HG03196 (cell line): ENCODE data around the gene SORL1.
"Not testable (repeated sequence)": the region's sequence is repeated elsewhere in the genome, so short reads cannot be mapped to it uniquely, and the experiment has no call there.

Experiments
- ATAC-seq: cut with Tn5 transposase; IDR thresholded peaks from one replicate; pipeline ENCODE4 v1.9.1; 2021; ENCODE audit not compliant: unreplicated experiment

The SORL1 gene

DNA sequence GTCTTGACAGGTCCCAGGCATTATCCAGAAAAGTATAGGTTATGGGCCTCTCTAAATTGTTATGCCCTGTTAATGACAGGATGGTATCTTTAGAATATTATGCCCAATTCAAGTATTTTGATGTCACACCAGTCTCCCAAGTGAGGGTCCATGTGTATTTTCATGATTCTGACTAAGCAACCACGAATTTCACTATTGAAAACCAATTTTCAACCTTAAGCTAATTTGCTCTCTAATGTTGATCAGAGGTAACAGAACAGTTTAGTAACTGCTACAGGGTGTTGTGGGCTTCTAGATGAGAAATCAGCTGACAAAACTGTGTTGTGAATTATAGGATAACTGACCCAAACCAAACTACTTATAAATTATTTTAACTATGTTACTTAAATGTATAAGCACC, 48.6 kb downstream of the SORL1 start:
- no peak for ATAC-seq

DNA sequence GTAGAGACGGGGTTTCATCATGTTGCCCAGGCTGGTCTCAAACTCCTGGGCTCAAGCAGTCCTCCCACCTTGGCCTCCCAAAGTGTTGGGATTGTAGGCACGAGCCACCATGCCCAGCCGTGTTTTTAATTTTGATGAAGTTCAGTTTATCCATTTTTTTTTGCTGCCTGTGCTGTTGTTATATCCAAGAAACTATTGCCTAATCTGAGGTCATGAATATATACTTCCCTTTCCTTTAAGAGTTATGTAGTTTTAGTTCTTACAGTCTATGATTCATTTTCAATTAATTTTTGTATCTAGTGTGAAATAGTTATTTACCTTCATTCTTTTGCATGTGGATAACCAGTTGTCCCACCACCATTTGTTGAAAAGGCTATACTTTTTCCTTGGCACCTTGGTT, 50.9 kb downstream of the SORL1 start:
- ATAC-seq, result no peak

GRCh38 chr11:121506237-121506636, 54.1 kb downstream of the SORL1 start:
- ATAC-seq, result not testable (repeated sequence)

GRCh38 chr11:121508449-121508848, 56.3 kb downstream of the SORL1 start:
- ATAC-seq, result no peak

GRCh38 chr11:121510438-121510837, 58.3 kb downstream of the SORL1 start:
- ATAC-seq, result no peak

DNA sequence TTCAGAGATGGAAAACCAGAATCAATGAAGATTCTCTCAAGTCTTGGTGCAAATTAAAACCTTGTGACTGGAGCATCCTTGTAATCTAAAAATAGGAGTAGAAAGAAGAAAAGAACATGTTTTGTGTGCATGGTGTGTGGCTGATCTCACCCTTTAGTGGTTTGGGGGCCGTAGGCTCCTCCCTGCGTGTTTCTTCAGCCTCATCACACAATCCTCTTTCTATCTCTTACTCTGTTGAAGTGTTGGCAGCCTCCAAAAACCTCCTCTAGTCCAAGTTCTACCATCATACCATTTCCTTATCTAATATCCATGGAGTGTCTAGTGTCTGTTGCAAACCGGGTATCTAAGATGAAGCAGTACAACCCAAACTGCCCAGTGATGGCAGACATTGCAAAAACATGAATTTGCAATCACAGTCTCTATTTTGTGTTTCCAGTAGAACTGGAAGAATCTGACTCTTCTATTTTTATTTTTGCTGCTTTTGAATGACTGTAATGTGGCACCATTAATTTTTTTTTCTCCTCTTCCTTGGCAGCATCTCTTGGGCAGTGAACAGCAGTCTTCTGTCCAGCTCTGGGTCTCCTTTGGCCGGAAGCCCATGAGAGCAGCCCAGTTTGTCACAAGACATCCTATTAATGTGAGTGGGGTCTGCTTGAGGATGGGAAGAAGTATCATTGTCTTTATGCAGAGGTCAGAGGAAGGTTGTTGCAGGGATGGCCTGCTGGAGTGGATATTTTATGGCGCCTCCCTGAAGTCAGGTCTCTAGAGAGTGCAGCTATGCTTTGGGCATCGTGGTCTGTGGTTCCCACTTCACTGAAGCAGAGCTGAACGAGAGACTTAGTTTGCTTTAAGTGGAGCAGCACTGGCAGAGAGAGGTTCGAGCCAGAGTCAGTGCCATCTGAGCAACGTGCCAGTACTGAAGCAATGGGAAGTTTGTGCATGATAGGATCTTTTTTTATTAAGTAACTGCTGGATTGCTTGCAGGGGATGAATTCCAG, 60.7 kb downstream of the SORL1 start:
- ATAC-seq, result no peak

DNA sequence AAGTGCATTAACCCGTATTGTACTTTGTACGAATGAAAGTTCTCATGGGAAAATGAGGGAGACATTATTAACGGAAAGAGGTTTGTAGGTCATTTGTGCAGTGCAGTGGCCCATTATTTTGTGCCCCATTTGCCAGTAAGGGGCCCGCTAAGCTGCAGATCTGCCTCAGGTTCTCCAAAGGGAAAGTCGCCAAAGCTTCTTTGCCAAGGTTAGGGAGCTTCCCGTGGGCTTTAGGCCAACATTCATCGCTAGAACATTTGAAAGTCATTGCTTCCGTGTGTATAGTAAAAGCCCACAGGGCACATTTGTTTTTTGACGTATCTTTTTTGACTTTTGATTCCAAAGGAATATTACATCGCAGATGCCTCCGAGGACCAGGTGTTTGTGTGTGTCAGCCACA, 61.7 kb downstream of the SORL1 start:
- ATAC-seq, result no peak

DNA sequence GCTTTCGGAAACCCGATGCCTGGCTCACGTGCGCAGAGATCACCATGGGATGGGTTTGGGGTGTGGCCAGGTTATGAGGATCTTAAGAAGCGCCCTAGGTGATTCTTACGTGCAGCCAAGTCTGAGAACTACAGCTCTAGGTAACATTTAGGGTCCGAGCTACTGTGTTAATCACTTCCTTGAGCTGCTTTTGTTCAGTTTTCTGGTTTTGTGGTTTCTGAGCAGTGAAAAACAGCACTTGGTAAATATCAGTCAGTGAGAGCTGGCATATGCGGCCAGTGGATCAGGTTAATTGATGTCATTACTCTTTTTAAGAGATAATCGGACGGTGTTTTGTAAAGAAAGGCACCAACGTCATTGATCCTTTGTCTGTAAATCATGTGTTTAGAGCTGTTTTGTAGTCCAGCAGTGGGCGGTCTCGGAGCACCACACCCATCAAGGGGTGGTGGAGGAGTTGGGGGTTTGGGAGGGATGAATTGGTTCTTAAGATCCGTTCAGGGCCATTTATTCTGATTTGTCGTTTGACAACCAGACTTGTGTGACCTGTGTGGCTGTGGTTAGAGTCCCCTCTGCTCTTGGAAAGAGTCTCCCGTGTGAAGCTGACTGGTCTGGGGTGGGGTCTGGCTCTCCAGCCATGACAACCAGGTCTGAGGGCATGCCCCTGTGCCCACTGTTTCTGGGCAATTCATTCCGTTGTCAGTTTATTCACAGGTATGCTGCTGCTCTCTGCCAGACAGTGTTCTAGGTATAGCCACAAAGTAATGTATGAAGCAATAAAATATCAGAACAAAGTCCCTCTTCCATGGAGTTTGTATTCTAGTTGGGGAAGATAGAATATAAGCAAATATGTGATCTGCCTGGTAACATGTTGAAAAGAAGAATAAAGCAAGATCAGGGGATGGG, 62.6 kb downstream of the SORL1 start:
- ATAC-seq, result no peak

DNA sequence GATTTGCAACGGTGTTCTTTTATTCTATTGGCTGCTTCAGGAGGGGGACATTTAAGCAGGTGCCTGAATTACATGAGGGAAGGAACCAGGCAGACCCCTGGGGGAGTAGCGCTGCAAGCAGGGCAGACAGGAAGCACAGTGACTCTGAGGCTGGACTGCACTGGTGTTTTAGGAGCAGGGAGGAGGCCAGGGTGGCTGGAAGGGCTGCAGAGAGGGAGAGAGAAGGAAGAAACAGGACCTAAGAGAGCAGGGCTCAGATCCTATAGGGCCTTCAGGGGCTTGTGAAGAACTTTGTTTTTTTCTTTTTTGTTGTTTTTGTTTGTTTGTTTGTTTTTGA, 63.2 kb downstream of the SORL1 start:
- no peak for ATAC-seq

- ATAC-seq, result no peak
Observed at GRCh38 chr11:121517996-121518395, 65.9 kb downstream of the SORL1 start.

DNA sequence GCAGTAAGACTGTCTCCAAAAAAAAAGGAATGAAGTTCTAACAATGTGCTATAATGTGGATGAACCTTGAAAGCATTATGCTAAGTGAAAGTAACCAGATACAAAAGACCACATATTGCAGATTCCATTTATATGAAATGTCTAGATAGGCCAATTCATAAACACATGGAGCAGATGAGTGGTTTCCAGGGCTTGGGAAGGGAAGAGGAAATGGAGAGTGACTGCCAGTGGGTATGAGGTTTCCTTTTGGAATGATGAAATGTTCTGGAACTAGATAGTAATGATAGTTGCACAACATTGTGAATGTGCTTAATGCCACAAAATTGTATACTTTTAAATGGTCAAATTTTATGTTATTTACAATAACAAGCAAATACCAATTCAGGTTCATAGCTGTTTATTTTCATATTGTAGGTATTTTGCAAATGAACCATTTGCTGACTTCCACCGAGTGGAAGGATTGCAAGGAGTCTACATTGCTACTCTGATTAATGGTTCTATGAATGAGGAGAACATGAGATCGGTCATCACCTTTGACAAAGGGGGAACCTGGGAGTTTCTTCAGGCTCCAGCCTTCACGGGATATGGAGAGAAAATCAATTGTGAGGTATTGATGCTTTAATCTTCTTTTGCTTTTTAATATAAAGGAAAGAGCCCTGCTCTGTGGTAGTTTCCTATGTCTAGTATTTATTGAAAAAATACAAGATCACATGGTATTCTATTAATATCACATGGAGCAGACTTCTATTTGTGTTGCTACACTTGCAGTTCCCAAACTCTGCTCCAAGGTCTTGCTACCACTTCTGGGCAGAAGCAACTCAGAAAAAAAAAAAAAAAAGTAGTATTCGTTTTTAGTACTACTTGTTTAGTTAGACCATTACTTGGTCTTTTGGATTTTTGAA, 68.4 kb downstream of the SORL1 start:
- no peak for ATAC-seq

- ATAC-seq, result no peak
Observed at GRCh38 chr11:121521145-121522042, 69.3 kb downstream of the SORL1 start.

DNA sequence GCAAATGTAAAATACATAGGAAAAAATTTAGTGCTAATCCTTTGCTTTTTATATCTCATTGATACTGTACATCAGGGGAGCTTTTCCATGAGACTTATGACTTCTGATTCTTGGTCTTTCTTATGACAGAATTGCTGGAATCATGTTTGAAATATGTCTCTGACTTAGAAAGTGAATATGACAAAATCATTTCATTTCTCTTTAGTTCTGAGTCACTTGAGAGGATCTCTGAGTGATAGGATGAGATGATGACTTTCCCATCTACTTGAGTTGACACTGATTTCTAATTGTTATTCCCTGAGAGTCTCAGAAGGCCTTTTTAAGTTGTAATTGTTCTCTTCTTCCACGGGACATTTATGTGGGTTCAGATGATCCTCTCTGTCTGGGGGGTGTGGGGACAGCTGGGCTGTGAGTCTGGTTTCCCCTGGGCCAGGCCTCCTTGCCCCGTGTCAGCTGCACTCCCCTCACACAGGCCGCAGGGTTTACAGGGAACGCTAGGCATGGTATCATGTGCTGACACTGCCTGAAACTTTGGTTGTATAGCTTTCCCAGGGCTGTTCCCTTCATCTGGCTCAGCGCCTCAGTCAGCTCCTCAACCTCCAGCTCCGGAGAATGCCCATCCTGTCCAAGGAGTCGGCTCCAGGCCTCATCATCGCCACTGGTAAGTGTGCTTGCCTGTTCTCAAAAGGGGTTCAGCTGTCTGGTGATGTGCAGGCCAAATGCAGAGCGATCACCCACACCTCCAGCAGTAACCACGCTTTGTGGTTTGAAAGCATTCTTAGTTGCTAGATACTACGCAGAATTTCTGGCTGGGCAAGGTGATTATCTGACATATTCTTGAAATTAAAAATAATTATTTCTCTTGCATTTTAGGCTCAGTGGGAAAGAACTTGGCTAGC, 70.2 kb downstream of the SORL1 start:
- ATAC-seq, result no peak

DNA sequence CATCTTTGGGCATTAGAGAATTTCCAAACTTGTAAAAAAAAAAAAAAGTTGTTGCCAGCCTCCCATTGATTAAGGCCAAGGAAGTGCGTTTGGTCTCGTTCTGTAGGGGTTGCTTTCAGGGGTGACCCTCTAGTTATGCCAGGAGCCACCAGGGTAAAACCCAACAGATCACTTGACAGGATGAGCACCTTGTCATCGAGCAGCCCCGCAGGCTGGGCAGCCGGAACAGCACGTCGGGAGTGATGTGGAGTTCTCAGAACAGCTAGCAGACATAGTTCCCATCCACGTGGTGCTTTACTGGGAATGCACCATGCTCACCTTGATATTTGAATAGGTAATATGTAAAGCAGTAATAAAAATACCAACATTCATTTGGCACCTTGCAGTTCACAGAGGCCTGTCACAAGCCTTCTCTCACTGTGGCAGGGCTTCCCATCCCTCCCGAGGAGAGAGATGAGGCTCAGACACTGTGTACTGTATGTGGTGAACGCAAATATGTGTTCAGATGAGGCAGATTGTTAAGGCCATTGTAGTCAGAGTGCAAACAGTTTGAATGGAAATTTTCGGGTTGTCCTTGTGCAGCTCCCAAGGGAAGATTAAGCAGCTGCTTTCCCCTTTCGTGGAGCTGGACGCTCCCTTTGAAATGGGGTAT, 71.6 kb downstream of the SORL1 start:
- no peak for ATAC-seq

DNA sequence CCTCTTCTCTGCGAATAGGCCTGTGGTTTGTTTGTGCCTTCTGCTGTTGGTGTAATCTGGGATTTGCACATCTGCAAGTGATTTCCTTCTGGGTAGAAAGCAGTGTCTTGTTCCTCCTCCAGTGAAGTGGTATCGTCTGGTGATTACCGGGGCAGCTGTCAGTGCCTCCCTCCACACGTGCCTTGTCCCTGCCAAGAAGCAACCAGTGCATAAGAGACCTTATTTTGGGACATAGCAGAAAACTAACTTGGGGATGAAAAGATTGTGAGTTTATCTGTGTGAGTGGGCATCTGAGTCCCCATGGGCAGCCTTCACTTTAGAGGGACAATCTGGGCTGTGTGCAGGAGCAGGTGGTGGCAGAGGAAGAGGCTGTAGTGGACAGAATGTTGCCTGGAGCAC, 72.1 kb downstream of the SORL1 start:
- ATAC-seq, result no peak

- no peak for ATAC-seq
Observed at GRCh38 chr11:121525376-121525775, 73.3 kb downstream of the SORL1 start.

- ATAC-seq, result no peak
Observed at GRCh38 chr11:121530257-121530656, 78.1 kb downstream of the SORL1 start.

DNA sequence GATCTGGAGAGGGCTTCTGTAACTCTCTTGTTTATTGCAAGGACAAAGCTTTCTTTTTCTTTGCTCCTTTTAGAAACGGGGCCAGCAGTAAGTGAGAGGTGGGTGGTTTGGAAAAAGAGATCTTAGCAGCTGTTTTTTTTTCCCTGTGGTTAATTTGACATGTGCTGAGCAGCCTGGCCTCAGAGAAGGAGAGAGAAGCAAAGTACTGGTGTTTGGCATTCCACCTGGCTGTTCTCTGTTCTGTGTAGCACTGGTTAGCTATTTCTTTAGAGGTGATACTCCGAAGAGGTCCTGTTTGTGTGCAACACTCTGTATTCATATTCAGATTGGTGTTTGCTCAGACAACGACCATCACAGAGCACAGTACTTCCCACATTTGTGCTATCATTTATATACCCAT, 81.5 kb downstream of the SORL1 start:
- ATAC-seq, result no peak
